ENCODE measurements around the gene CNGA2. TPM values are rescaled to one million over a fixed set of nuclear protein-coding genes. Genes with fewer than 3 reads are reported as not detected.

The CNGA2 gene
- total RNA-seq, 1 donor from 2014 or later = not detected

GRCh38 chrX:151793886-151794285 lies 59.3 kb downstream of the CNGA2 start:
- Histone ChIP-seq H3K9me3 (no peaks in the 10 kb centered on the region), H3K27ac (no peak overlapping the region), H3K27me3 (ENCODE audit: low read depth) (no peaks in the 10 kb centered on the region), H3K36me3 (no peaks in the 10 kb centered on the region), H3K4me3 (no peak overlapping the region), H3K4me1 (no peaks in the 10 kb centered on the region)
- intact Hi-C loops (cut with DNase I) = no loop called here
- ATAC-seq = no peak
- no peak for DNase-seq
- no peak for TF ChIP-seq CTCF (IDR thresholded peaks at IDR 0.05)

Other genes starting within 250 kb of the CNGA2 start
- not detected for gene PASD1, start 171.1 kb upstream of the CNGA2 start, total RNA-seq
- 1.1 TPM for gene PRRG3, start 39.3 kb upstream of the CNGA2 start, total RNA-seq
- gene FATE1, start 18.7 kb upstream of the CNGA2 start, total RNA-seq = not detected
- not detected for gene MAGEA4, start 178.1 kb downstream of the CNGA2 start, total RNA-seq
- gene GABRE, start 239.9 kb downstream of the CNGA2 start, total RNA-seq = 33.8 TPM

Data from lower lobe of right lung (tissue), 2 donors.